SU-DHL-6 (cell line): Measurements from ENCODE around the gene AKAP12.
A peak's percentile ranks its signal among the peaks of the same experiment; 100 is the strongest.

ENCODE experiments used
- H2AFZ ChIP-seq: fragments of 200-600 bp; sonication (generic); 2 replicates; pipeline ENCODE4 v1.6.1; 2014; ENCODE audit warnings: low read depth, mild to moderate bottlenecking, moderate library complexity, mixed read lengths, antibody characterized with exemption, low read length; ENCODE audit not compliant: severe bottlenecking
- H3F3A ChIP-seq: fragments of 200-600 bp; shearing (Covaris generic); 2 replicates; pipeline ENCODE4 v1.6.0; 2016; ENCODE audit warnings: antibody characterized with exemption, mild to moderate bottlenecking; ENCODE audit not compliant: insufficient read depth
- H3K27ac ChIP-seq: fragments of 200-600 bp; sonication (generic); 2 replicates; pipeline ENCODE4 v1.5.1; 2016; ENCODE audit warnings: low read depth, mild to moderate bottlenecking, low read length, moderate library complexity, mixed read lengths
- H3K27me3 ChIP-seq: fragments of 200-600 bp; sonication (generic), shearing (Covaris generic); 2 replicates; pipeline ENCODE4 v1.6.0; 2014; ENCODE audit warnings: mild to moderate bottlenecking, low read length
- H3K36me3 ChIP-seq: fragments of 200-600 bp; sonication (generic); 2 replicates; pipeline ENCODE4 v1.6.1; 2014; ENCODE audit warnings: mild to moderate bottlenecking, low read length, mixed read lengths
- H3K4me2 ChIP-seq: fragments of 300-600, 200-600 bp; shearing (Covaris generic), sonication (generic); 2 replicates; pipeline ENCODE4 v1.6.0; 2014; ENCODE audit warnings: low read length, low read depth, mild to moderate bottlenecking; ENCODE audit not compliant: poor library complexity, severe bottlenecking
- H3K4me3 ChIP-seq: fragments of 200-600 bp; sonication (generic); 2 replicates; pipeline ENCODE4 v1.5.1; 2014; ENCODE audit warnings: antibody characterized with exemption, low read length, mild to moderate bottlenecking, mixed read lengths; ENCODE audit not compliant: insufficient read depth, poor library complexity, severe bottlenecking
- H3K79me2 ChIP-seq: fragments of 200-600 bp; sonication (generic); 2 replicates; pipeline ENCODE4 v1.6.1; 2014; ENCODE audit warnings: mild to moderate bottlenecking, low read length, moderate library complexity; ENCODE audit not compliant: insufficient read depth
- H3K9ac ChIP-seq: fragments of 200-600 bp; sonication (generic); 2 replicates; pipeline ENCODE4 v1.7.0; 2014; ENCODE audit warnings: mild to moderate bottlenecking, low read length
- H3K9me2 ChIP-seq: fragments of 200-600 bp; sonication (generic); replicated peaks from 2 replicates; pipeline ENCODE4 v1.6.1; 2014; ENCODE audit warnings: low read length; ENCODE audit not compliant: insufficient read depth
- H3K9me3 ChIP-seq: fragments of 200-600 bp; sonication (generic); 2 replicates; pipeline ENCODE4 v1.6.1; 2014; ENCODE audit warnings: low read length, mixed read lengths; ENCODE audit not compliant: insufficient read depth
- H4K20me1 ChIP-seq: fragments of 200-600 bp; sonication (generic); 2 replicates; pipeline ENCODE4 v1.6.1; 2014; ENCODE audit warnings: low read depth, mild to moderate bottlenecking, antibody characterized with exemption, low read length, moderate library complexity, mixed read lengths
- CTCF ChIP-seq: fragments of 200-600 bp; sonication (generic); IDR thresholded peaks from one replicate; pipeline ENCODE4 v1.5.1; 2017; ENCODE audit warnings: antibody characterized with exemption, mild to moderate bottlenecking, low read length, moderate library complexity; ENCODE audit not compliant: insufficient read depth, poor library complexity, severe bottlenecking
- EZH2phosphoT487 ChIP-seq: fragments of 200-600 bp; sonication (generic), shearing (Covaris generic); conservative IDR thresholded peaks from 2 replicates; pipeline ENCODE4 v1.6.1; 2018; ENCODE audit warnings: mild to moderate bottlenecking, antibody characterized with exemption, low read length, moderate library complexity, mixed read lengths

AKAP12 gene

GRCh38 chr6:151384151-151384550 is 144.4 kb downstream of the AKAP12 start:
- peaks cover 7% of the 10 kb centered on the region for H3F3A ChIP-seq
- H3K9ac ChIP-seq = no peak overlapping the region
- no peak overlapping the region for H2AFZ ChIP-seq
- peaks cover 97% of the 10 kb centered on the region for H3K79me2 ChIP-seq
- no peak overlapping the region for H3K27ac ChIP-seq
- no peak overlapping the region for H3K4me3 ChIP-seq
- H3K9me3 ChIP-seq = no peaks in the 10 kb centered on the region
- no peak overlapping the region for H3K4me2 ChIP-seq
- H3K27me3 ChIP-seq = no peaks in the 10 kb centered on the region
- TF ChIP-seq EZH2phosphoT487 (no peak), CTCF (no peak)
- H4K20me1 ChIP-seq = peaks cover 7% of the 10 kb centered on the region; the same call in 1 of the 2 replicates
- H3K9me2 ChIP-seq = no peaks in the 10 kb centered on the region
- peaks cover 21% of the 10 kb centered on the region; the same call in 1 of the 2 replicates for H3K36me3 ChIP-seq

- Histone ChIP-seq H2AFZ (no peak overlapping the region), H4K20me1 (peaks cover 9% of the 10 kb centered on the region; the same call in 1 of the 2 replicates), H3K9me2 (no peaks in the 10 kb centered on the region), H3F3A (peaks cover 13% of the 10 kb centered on the region), H3K4me2 (no peak overlapping the region), H3K27me3 (no peaks in the 10 kb centered on the region), H3K9me3 (no peaks in the 10 kb centered on the region), H3K9ac (no peak overlapping the region), H3K79me2 (peaks cover 95% of the 10 kb centered on the region), H3K4me3 (no peak overlapping the region), H3K36me3 (peaks cover 21% of the 10 kb centered on the region; the same call in 1 of the 2 replicates), H3K27ac (0 out of 2 replicates have a peak overlapping the region, but pooled peaks have one; percentile 23)
- no peak for TF ChIP-seq EZH2phosphoT487
- no peak for TF ChIP-seq CTCF
Measured at GRCh38 chr6:151385177-151385576, 145.4 kb downstream of the AKAP12 start.

GRCh38 chr6:151387175-151387970 is 147.6 kb downstream of the AKAP12 start:
- no peaks in the 10 kb centered on the region for H3K27me3 ChIP-seq
- peaks cover 23% of the 10 kb centered on the region for H3F3A ChIP-seq
- H3K9me2 ChIP-seq = no peaks in the 10 kb centered on the region
- no peaks in the 10 kb centered on the region for H3K9me3 ChIP-seq
- H3K27ac ChIP-seq = no peak overlapping the region
- no peak for TF ChIP-seq EZH2phosphoT487
- no peak overlapping the region for H3K4me2 ChIP-seq
- H3K79me2 ChIP-seq = peaks cover 84% of the 10 kb centered on the region
- peaks cover 5% of the 10 kb centered on the region; the same call in 1 of the 2 replicates for H4K20me1 ChIP-seq
- peaks cover 21% of the 10 kb centered on the region; the same call in 1 of the 2 replicates for H3K36me3 ChIP-seq
- H3K4me3 ChIP-seq = no peak overlapping the region
- no peak overlapping the region for H2AFZ ChIP-seq
- H3K9ac ChIP-seq = no peak overlapping the region

- Histone ChIP-seq H3F3A (peaks cover 23% of the 10 kb centered on the region), H3K9me2 (no peaks in the 10 kb centered on the region), H3K4me2 (no peak overlapping the region), H3K9me3 (no peaks in the 10 kb centered on the region), H3K27me3 (no peaks in the 10 kb centered on the region), H3K27ac (no peak overlapping the region), H4K20me1 (peaks cover 5% of the 10 kb centered on the region; the same call in 1 of the 2 replicates), H2AFZ (no peak overlapping the region), H3K79me2 (peaks cover 84% of the 10 kb centered on the region), H3K4me3 (no peak overlapping the region), H3K36me3 (peaks cover 21% of the 10 kb centered on the region; the same call in 1 of the 2 replicates), H3K9ac (no peak overlapping the region)
- TF ChIP-seq EZH2phosphoT487 (no peak), CTCF (no peak)
Measured at GRCh38 chr6:151388236-151388635, 148.5 kb downstream of the AKAP12 start.
